GM12878 (cell line): Measurements from ENCODE around the gene TULP4. TPM values are rescaled to one million over a fixed set of nuclear protein-coding genes. Genes with fewer than 3 reads are reported as not detected.

Source experiments
- ATAC-seq: fragments of 200-7000 bp; cut with Tn5 transposase; 3 replicates; pipeline ENCODE4 v1.9.1; 2020; ENCODE audit warnings: mild to moderate bottlenecking, moderate library complexity
- BruUV-seq: library from RNA; stranded (reverse); fragments of 400-500 nt; replicated peaks from 2 replicates; lab custom pipeline; 2021; lab: Mats Ljungman, UMichigan
- CTCF ChIA-PET: fragments of 300-600 bp; sonication (Branson Sonifier 250); formaldehyde crosslinking; extraction: SDS; loops from one replicate; lab custom pipeline; 2021; ENCODE audit warnings: inconsistent platforms; lab: Yijun Ruan, JAX
- POLR2A ChIA-PET: fragments of 350-600 bp; formaldehyde crosslinking; extraction: SDS; loops from one replicate; lab custom pipeline; 2021; ENCODE audit warnings: inconsistent platforms; lab: Charles Lee
- RAD21 ChIA-PET: fragments of 300-600 bp; sonication (Branson Sonifier 250); formaldehyde crosslinking; loops from one replicate; lab custom pipeline; 2023; ENCODE audit warnings: antibody characterized with exemption; ENCODE audit not compliant: unreplicated experiment; lab: Charles Lee
- SMC1A ChIA-PET: fragments of 300-600 bp; sonication (Branson Sonifier 250); formaldehyde crosslinking; loops from one replicate; lab custom pipeline; 2023; ENCODE audit not compliant: unreplicated experiment, uncharacterized antibody; lab: Charles Lee
- DNase-seq: peaks from one replicate; pipeline ENCODE4 v3.0.0-alpha.2; 2011; ENCODE audit warnings: low read depth, low spot score
- FAIRE-seq: peaks from 3 replicates; lab custom pipeline; 2011; peaks lifted over from hg19 to GRCh38; lab: Jason Lieb, UNC
- H2AFZ ChIP-seq: 2 replicates; pipeline ENCODE4 v1.6.0; 2011; ENCODE audit warnings: low read depth, low read length, control low read depth; ENCODE audit not compliant: control insufficient read depth
- H3K27ac ChIP-seq: 2 replicates; pipeline ENCODE4 v1.5.1; 2011; ENCODE audit warnings: control low read depth; ENCODE audit not compliant: control insufficient read depth, insufficient read depth
- H3K27me3 ChIP-seq, 2 experiments: replicated peaks in 1 of 2; 2 replicates each; pipeline versions ENCODE4 v1.6.0 to v1.6.1; 2011; ENCODE audit warnings: low read length in 1 of 2; ENCODE audit not compliant: control insufficient read depth in 2 of 2, insufficient read depth in 2 of 2
- H3K36me3 ChIP-seq, 2 experiments: 2 replicates each; pipeline ENCODE4 v1.5.1; 2011; ENCODE audit warnings: low read length in 1 of 2; ENCODE audit not compliant: control insufficient read depth in 2 of 2, insufficient read depth in 2 of 2
- H3K4me1 ChIP-seq: 2 replicates; pipeline ENCODE4 v1.6.1; 2011; ENCODE audit warnings: mild to moderate bottlenecking, low read length, moderate library complexity, mixed read lengths; ENCODE audit not compliant: control insufficient read depth, insufficient read depth
- H3K4me2 ChIP-seq: 2 replicates; pipeline ENCODE4 v1.6.0; 2011; ENCODE audit warnings: control low read depth; ENCODE audit not compliant: control insufficient read depth, insufficient read depth
- H3K4me3 ChIP-seq: fragments of 200-600 bp; sonication (generic); 2 replicates; pipeline ENCODE4 v1.5.1; 2016
- H3K79me2 ChIP-seq: 2 replicates; pipeline ENCODE4 v1.6.0; 2011; ENCODE audit warnings: low read length; ENCODE audit not compliant: control insufficient read depth, insufficient read depth
- H3K9ac ChIP-seq: 2 replicates; pipeline ENCODE4 v1.8.0; 2011; ENCODE audit warnings: low read length, control low read depth, mixed read lengths; ENCODE audit not compliant: control insufficient read depth, insufficient read depth
- H3K9me3 ChIP-seq: replicated peaks from 3 replicates; pipeline ENCODE4 v1.5.1; 2011; ENCODE audit warnings: mild to moderate bottlenecking, low read length; ENCODE audit not compliant: control insufficient read depth, insufficient read depth
- H4K20me1 ChIP-seq: 2 replicates; pipeline ENCODE4 v1.6.0; 2011; ENCODE audit not compliant: control insufficient read depth, insufficient read depth
- EGR1 ChIP-seq, 2 experiments: IDR thresholded peaks; 1 replicate in 1 of 2; 2 replicates in 1 of 2; pipeline ENCODE4 v1.6.1; 2011 to 2012; ENCODE audit warnings: low read depth in 2 of 2, low read length in 2 of 2, borderline replicate concordance in 1 of 2, mild to moderate bottlenecking in 1 of 2, moderate library complexity in 1 of 2
- EP300 ChIP-seq, 2 experiments: fragments of 150-350 bp in 1 of 2; IDR thresholded peaks; 2 replicates each; pipeline ENCODE4 v1.6.1; 2011 to 2012; ENCODE audit warnings: low read depth in 2 of 2, low read length in 2 of 2, borderline replicate concordance in 1 of 2, improper control_type of control experiment in 1 of 2, inconsistent platforms in 1 of 2; ENCODE audit not compliant: control insufficient read depth in 1 of 2
- KAT2A ChIP-seq: conservative IDR thresholded peaks from 2 replicates; pipeline ENCODE4 v1.6.1; 2011; ENCODE audit warnings: low read depth, low read length; ENCODE audit not compliant: control insufficient read depth
- NRF1 ChIP-seq: conservative IDR thresholded peaks from 2 replicates; pipeline ENCODE4 v1.6.1; 2011; ENCODE audit warnings: mild to moderate bottlenecking, low read depth, low read length, improper control_type of control experiment
- PML ChIP-seq: IDR thresholded peaks from 2 replicates; pipeline ENCODE4 v1.6.1; 2012; ENCODE audit warnings: low read length, inconsistent platforms
- POLR2A ChIP-seq: IDR thresholded peaks from 2 replicates; pipeline ENCODE4 v1.6.1; 2011; ENCODE audit warnings: low read depth, mild to moderate bottlenecking, low read length
- RAD51 ChIP-seq: fragments of 450-650 bp; IDR thresholded peaks from 2 replicates; pipeline ENCODE4 v1.6.1; 2016; ENCODE audit warnings: moderate library complexity, mild to moderate bottlenecking, inconsistent platforms
- RBBP5 ChIP-seq: fragments of 200-600 bp; sonication (generic); conservative IDR thresholded peaks from 2 replicates; pipeline ENCODE4 v1.6.1; 2016
- SMC3 ChIP-seq: IDR thresholded peaks from 2 replicates; pipeline ENCODE4 v1.6.1; 2011; ENCODE audit warnings: low read length, improper control_type of control experiment, borderline replicate concordance
- STAT1 ChIP-seq: fragments of 450-650 bp; conservative IDR thresholded peaks from 2 replicates; pipeline ENCODE4 v1.6.1; 2014; ENCODE audit warnings: antibody characterized with exemption, mild to moderate bottlenecking
- TAF1 ChIP-seq: IDR thresholded peaks from 2 replicates; pipeline ENCODE4 v1.6.1; 2011; ENCODE audit warnings: mild to moderate bottlenecking, low read depth, low read length, borderline replicate concordance
- WGBS: methylation state at CpG from one replicate; pipeline ENCODE4 v1.1.6; 2016; ENCODE audit warnings: low lambda C conversion rate; ENCODE audit not compliant: insufficient replicate concordance, insufficient coverage; ENCODE audit errors: missing lambda C conversion rate; 5-methylcytosine and 5-hydroxymethylcytosine counted together
- in situ Hi-C: fragments of 300-500 bp; cut with MboI; formaldehyde crosslinking; loops from 9 replicates; pipeline ENCODE4 v1.14.3; 2018; ENCODE audit warnings: mixed read lengths
- intact Hi-C: fragments of 100-400 bp; cut with micrococcal nuclease; formaldehyde crosslinking; loops from one replicate; pipeline ENCODE4 v1.14.2; 2022; ENCODE audit not compliant: unreplicated experiment
- polyA plus RNA-seq, 11 experiments: library from polyadenylated mRNA; depleted of rRNA in 4 of 11; unstranded in 6 of 11; stranded (reverse) in 5 of 11; fragments of >200 nt; fragmentation: Nextera tagmentation in 4 of 11; fragmentation: Illumina TruSeq in 1 of 11; extraction: Ambion mirVana in 4 of 11; extraction: Trizol in 1 of 11; gene quantifications; 1 replicate in 1 of 11; 2 replicates in 10 of 11; pipeline versions ENCODE4 v1.2.1 to v1.2.3, GENCODE V29; 2011 to 2016; ENCODE audit warnings: inconsistent platforms in 2 of 11, missing spikeins in 2 of 11, low read depth in 1 of 11
- total RNA-seq, 4 experiments: library from RNA; depleted of rRNA in 3 of 4; stranded (reverse); fragments of >200 nt in 3 of 4; fragmentation: Illumina TruSeq in 1 of 4; extraction: Trizol in 1 of 4; gene quantifications; 2 replicates each; pipeline versions ENCODE4 v1.2.1 to v1.2.3, GENCODE V29; 2013 to 2021
- TF ChIP-seq, protein P1 (sequence below): fragments of 450-650 bp; conservative IDR thresholded peaks from 2 replicates; pipeline ENCODE4 v1.6.1; 2017; ENCODE audit warnings: mild to moderate bottlenecking, moderate library complexity
- TF ChIP-seq, protein P2 (sequence below), 3 experiments: IDR thresholded peaks in 2 of 3; conservative IDR thresholded peaks in 1 of 3; 2 replicates each; pipeline ENCODE4 v1.5.1; 2011; ENCODE audit warnings: low read depth in 3 of 3, low read length in 3 of 3, mild to moderate bottlenecking in 3 of 3, control low read depth in 2 of 3, moderate library complexity in 2 of 3, inconsistent platforms in 1 of 3, mixed read lengths in 1 of 3; ENCODE audit not compliant: control insufficient read depth in 2 of 3, insufficient read depth in 1 of 3; ENCODE audit errors: extremely low read depth in 1 of 3
- TF ChIP-seq, protein P3 (sequence below): fragments of 450-650 bp; IDR thresholded peaks from 2 replicates; pipeline ENCODE4 v1.6.1; 2016; ENCODE audit warnings: mild to moderate bottlenecking

Gene TULP4
- total and polyA plus RNA-seq, 10 of the 15 experiments (the other 5 are each of a cell fraction or from before 2014, with no cell fraction given): 0.73 to 31.8 (median 14.0) TPM

DNA sequence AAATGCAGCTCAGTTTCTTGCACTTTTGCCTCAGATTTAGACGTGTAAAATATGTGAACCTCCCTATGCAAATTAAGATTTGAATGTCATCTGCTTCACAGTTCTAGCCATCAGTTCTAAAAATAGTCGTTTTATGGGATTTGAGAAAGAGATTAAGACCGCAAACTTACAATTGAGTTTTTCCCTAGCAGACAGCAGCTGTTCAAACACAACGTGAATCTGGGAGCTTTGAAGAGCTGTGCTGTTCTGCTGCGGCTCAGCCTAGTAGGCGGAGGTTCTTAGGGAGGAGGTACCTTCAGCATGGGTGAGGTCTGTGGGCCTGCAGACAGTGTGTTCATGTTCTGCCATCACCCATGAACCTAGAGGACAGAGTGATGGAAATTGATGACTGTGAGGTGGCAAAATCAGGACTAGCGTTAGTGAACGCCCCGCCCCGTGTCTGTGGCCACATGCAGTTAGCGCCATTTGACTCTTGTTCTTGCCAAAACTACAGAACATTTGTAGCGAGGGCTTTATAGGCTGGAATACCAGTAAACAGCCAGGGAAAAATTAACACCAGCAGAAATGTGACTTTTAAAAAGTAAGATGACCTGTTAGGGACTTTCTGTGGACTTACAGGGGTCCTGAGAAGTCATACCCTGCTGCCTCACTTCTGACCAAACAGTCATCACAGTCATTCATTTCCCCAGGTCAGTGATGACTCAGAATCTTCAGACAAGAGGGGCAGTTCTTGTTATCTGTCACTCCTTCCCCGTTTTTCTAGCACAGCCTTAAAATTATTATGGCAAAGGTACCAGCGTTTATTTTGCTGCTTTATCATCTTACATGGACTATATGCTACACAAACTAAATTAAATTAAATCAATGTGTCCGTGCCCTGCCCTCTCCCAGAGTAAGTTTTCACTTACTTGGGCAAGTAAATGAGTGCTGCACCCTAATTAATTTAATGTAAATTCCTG lies 163.4 kb downstream of the TULP4 start:
- ChIA-PET RAD21 (interaction anchor here (0.6 to 2.6 kb wide), 13 partner anchors 23 to 262 kb away, joined by 3 to 17 read pairs (median 5); partner anchors contain the start of gene TMEM181), SMC1A (interaction anchor here (0.8 to 2.0 kb wide), 20 partner anchors 22 to 251 kb away, joined by 3 to 16 read pairs (median 3); partner anchors contain the start of gene SYTL3), CTCF (interaction anchor here (0.6 to 6.1 kb wide), 8 partner anchors 10 to 368 kb away, joined by 3 to 27 read pairs (median 3); no protein-coding TSS in a partner anchor), POLR2A (interaction anchor here (0.5 to 2.1 kb wide), 4 partner anchors 20 to 230 kb away, joined by 3 to 9 read pairs (median 4); no protein-coding TSS in a partner anchor)
- no peaks in the 10 kb centered on the region for H3K27me3 ChIP-seq
- H3K36me3 ChIP-seq: peaks cover 3 to 15% of the 10 kb centered on the region in 2 experiments; a peak in 3 of 4 replicates
- H3K4me2 ChIP-seq: peak overlapping the region; percentile 70
- H3K9me3 ChIP-seq: no peaks in the 10 kb centered on the region; the same call in 2 of the 3 replicates
- ATAC-seq: peak; percentile 90
- FAIRE-seq: peak; percentile 80
- no peaks in the 10 kb centered on the region for H3K79me2 ChIP-seq
- intact Hi-C loops: loop anchor here (1.0 to 10.0 kb wide), 7 partner anchors 43 to 339 kb away; partner anchors contain the start of genes DYNLT1, EZR and TMEM181
- H3K9ac ChIP-seq: peak overlapping the region; percentile 74
- H4K20me1 ChIP-seq: no peaks in the 10 kb centered on the region
- peak overlapping the region; percentile 48 for H2AFZ ChIP-seq
- H3K4me1 ChIP-seq: peaks cover 31% of the 10 kb centered on the region
- 6% methylated on average over 15 of the region's 15 CpGs for WGBS
- H3K27ac ChIP-seq: peak overlapping the region; percentile 81
- peak; percentile 88 for DNase-seq
- no TSS peak for BruUV-seq
- H3K4me3 ChIP-seq: peak overlapping the region; percentile 55
- in situ Hi-C loops: no loop called here
- TF ChIP-seq, protein P1, sequence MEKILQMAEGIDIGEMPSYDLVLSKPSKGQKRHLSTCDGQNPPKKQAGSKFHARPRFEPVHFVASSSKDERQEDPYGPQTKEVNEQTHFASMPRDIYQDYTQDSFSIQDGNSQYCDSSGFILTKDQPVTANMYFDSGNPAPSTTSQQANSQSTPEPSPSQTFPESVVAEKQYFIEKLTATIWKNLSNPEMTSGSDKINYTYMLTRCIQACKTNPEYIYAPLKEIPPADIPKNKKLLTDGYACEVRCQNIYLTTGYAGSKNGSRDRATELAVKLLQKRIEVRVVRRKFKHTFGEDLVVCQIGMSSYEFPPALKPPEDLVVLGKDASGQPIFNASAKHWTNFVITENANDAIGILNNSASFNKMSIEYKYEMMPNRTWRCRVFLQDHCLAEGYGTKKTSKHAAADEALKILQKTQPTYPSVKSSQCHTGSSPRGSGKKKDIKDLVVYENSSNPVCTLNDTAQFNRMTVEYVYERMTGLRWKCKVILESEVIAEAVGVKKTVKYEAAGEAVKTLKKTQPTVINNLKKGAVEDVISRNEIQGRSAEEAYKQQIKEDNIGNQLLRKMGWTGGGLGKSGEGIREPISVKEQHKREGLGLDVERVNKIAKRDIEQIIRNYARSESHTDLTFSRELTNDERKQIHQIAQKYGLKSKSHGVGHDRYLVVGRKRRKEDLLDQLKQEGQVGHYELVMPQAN: 0 out of 2 replicates have a peak, but pooled peaks have one; percentile 33
- TF ChIP-seq PML (peak; percentile 71), EP300 (IDR thresholded peaks at IDR 0.05; ENCODE audit: borderline replicate concordance in 1 of 2, control insufficient read depth in 1 of 2, low read depth in 2 of 2, low read length in 2 of 2) (peak; percentile 79 to 94), KAT2A (no peak), SMC3 (no peak), RAD51 (no peak), RBBP5 (no peak), NRF1 (no peak), POLR2A (peak; percentile 79), STAT1 (no peak), TAF1 (no peak), EGR1 (IDR thresholded peaks at IDR 0.05; ENCODE audit: borderline replicate concordance in 1 of 2, low read depth in 2 of 2, low read length in 2 of 2) (no peak)
- TF ChIP-seq, protein P2, sequence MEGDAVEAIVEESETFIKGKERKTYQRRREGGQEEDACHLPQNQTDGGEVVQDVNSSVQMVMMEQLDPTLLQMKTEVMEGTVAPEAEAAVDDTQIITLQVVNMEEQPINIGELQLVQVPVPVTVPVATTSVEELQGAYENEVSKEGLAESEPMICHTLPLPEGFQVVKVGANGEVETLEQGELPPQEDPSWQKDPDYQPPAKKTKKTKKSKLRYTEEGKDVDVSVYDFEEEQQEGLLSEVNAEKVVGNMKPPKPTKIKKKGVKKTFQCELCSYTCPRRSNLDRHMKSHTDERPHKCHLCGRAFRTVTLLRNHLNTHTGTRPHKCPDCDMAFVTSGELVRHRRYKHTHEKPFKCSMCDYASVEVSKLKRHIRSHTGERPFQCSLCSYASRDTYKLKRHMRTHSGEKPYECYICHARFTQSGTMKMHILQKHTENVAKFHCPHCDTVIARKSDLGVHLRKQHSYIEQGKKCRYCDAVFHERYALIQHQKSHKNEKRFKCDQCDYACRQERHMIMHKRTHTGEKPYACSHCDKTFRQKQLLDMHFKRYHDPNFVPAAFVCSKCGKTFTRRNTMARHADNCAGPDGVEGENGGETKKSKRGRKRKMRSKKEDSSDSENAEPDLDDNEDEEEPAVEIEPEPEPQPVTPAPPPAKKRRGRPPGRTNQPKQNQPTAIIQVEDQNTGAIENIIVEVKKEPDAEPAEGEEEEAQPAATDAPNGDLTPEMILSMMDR (IDR thresholded peaks at IDR 0.05 in 2 of 3, conservative IDR thresholded peaks at IDR 0.05 in 1 of 3; ENCODE audit: control insufficient read depth in 2 of 3, extremely low read depth in 1 of 3, insufficient read depth in 1 of 3, low read depth in 3 of 3, low read length in 3 of 3): no peak
- TF ChIP-seq, protein P3, sequence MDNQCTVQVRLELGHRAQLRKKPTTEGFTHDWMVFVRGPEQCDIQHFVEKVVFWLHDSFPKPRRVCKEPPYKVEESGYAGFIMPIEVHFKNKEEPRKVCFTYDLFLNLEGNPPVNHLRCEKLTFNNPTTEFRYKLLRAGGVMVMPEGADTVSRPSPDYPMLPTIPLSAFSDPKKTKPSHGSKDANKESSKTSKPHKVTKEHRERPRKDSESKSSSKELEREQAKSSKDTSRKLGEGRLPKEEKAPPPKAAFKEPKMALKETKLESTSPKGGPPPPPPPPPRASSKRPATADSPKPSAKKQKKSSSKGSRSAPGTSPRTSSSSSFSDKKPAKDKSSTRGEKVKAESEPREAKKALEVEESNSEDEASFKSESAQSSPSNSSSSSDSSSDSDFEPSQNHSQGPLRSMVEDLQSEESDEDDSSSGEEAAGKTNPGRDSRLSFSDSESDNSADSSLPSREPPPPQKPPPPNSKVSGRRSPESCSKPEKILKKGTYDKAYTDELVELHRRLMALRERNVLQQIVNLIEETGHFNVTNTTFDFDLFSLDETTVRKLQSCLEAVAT: peak; percentile 56
